Activated T-helper 2 cell treated with anti-CD3 and anti-CD28 coated beads, Interferon-gamma antibody, Interleukin-2, Interleukin-4, amounts not matched to agents 10 μg/mL and 5 μg/mL and 100 μg/mL, durations not matched to agents 14 hours and 24 hours and 36 hours (primary cell): ENCODE measurements around the gene SSR3. TPM values are rescaled to one million over a fixed set of nuclear protein-coding genes. Genes with fewer than 3 reads are reported as not detected.

ENCODE experiments used
- DNase-seq: peaks from one replicate; pipeline ENCODE4 v3.0.0; 2021; ENCODE audit warnings: low spot score
- H3K27ac Mint-ChIP-seq: one replicate; pipeline ENCODE4 v1.8.0; 2021; ENCODE audit warnings: mixed read lengths
- H3K27me3 Mint-ChIP-seq: one replicate; pipeline ENCODE4 v1.8.0; 2021; ENCODE audit warnings: low read depth, mixed read lengths
- H3K36me3 Mint-ChIP-seq: one replicate; pipeline ENCODE4 v1.8.0; 2021; ENCODE audit warnings: low read depth, mixed read lengths
- H3K4me1 Mint-ChIP-seq: one replicate; pipeline ENCODE4 v1.8.0; 2021; ENCODE audit warnings: low read depth, mixed read lengths
- H3K4me3 Mint-ChIP-seq: one replicate; pipeline ENCODE4 v1.8.0; 2021; ENCODE audit warnings: low read depth, mild to moderate bottlenecking, moderate library complexity, mixed read lengths
- H3K9me3 Mint-ChIP-seq: one replicate; pipeline ENCODE4 v1.8.0; 2021; ENCODE audit warnings: mixed read lengths
- intact Hi-C: fragments of 100-400 bp; cut with micrococcal nuclease; formaldehyde crosslinking; loops from one replicate; pipeline ENCODE4 v1.15.1; 2023
- total RNA-seq: library from RNA; stranded (reverse); gene quantifications from 2 replicates; pipeline ENCODE4 v1.2.3, GENCODE V29; 2022

SSR3 gene
- total RNA-seq, 1 donor from 2014 or later = 197 TPM

DNA sequence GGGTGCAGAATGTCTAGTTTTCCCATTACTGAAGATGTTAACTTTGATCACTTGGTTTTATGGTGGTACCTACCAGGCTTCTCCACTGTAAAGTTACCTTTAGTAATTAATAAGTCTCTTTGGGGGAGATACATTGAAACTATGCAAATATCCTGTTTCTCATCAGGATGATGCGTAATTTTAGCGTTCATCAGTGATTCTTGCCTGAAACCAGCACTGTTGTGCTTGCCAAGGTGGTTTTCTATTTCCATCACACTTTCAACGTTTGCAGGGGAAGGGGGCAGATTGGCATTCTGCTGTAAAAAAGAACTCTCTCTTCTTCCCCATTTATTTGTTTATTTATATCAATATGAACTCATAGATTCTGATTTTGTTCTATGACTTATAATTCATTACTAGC, 61.0 kb downstream of the SSR3 start:
- no peak overlapping the region for H3K27ac Mint-ChIP-seq
- H3K9me3 Mint-ChIP-seq = no peaks in the 10 kb centered on the region
- no peaks in the 10 kb centered on the region for H3K36me3 Mint-ChIP-seq
- H3K27me3 Mint-ChIP-seq = peaks cover 41% of the 10 kb centered on the region
- no peaks in the 10 kb centered on the region for H3K4me1 Mint-ChIP-seq
- no peak overlapping the region for H3K4me3 Mint-ChIP-seq
- DNase-seq = no peak
- intact Hi-C loops = no loop called here

DNA sequence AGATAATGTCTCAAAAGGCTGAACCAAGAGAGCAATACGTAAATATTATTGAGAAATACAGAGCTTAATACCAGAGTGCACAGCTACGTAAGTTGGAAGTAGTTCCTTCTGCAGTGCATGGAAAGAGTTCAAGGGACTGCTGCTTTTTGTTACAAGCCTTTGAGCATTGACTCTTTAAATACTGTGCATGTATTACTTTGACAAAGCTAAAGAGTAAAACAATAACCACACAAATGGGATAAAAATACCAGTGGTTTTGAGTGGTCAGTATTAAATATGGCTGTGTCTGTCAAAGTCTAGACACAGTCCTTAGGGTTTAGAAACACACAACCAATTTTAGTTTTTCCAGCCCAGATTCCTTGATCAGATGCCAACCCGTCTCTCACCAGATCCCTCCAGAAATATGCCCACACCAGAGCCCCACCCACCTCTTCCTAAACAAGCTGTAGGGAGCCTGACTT, 62.1 kb downstream of the SSR3 start:
- peaks cover 36% of the 10 kb centered on the region for H3K27me3 Mint-ChIP-seq
- intact Hi-C loops = no loop called here
- DNase-seq = no peak
- H3K4me1 Mint-ChIP-seq = no peaks in the 10 kb centered on the region
- H3K36me3 Mint-ChIP-seq = no peaks in the 10 kb centered on the region
- H3K27ac Mint-ChIP-seq = no peak overlapping the region
- no peak overlapping the region for H3K4me3 Mint-ChIP-seq
- no peaks in the 10 kb centered on the region for H3K9me3 Mint-ChIP-seq

DNA sequence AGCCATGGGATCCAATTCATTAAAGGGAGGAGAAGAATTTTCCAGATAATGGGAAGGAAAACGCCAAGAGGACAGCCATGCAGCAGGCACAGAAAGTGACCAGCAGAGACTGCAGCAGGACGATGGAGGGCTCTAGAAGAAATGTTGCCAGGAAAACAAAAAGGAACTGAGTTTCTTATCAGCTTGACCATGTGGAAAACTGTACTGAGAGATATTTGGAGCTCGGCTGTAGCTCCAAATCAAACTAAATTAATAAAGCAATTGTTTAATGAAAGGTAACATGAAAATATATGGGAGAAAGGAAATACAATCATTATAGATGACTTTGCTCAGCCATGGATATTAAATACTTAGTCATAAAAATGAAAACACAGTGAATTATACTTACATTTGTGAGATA, 63.7 kb downstream of the SSR3 start:
- no peaks in the 10 kb centered on the region for H3K9me3 Mint-ChIP-seq
- H3K36me3 Mint-ChIP-seq = no peaks in the 10 kb centered on the region
- no peak overlapping the region for H3K27ac Mint-ChIP-seq
- intact Hi-C loops = no loop called here
- DNase-seq = no peak
- H3K4me1 Mint-ChIP-seq = no peaks in the 10 kb centered on the region
- peaks cover 35% of the 10 kb centered on the region for H3K27me3 Mint-ChIP-seq
- H3K4me3 Mint-ChIP-seq = no peak overlapping the region

Other genes starting within 250 kb of the SSR3 start
- 22.1 and 22.8 TPM in 2 replicates for gene TIPARP, start 119.5 kb upstream of the SSR3 start, total RNA-seq